ENCODE results near the gene MYBPHL.

Gene MYBPHL

GRCh38 chr1:109281680-109282496, 24.9 kb downstream of the MYBPHL start:
- no peak for DNase-seq (ENCODE audit: low read depth in 2 of 2)

- no peak for DNase-seq (ENCODE audit: low read depth in 2 of 2)
Measured at GRCh38 chr1:109280862-109281261, 25.9 kb downstream of the MYBPHL start.

- DNase-seq (ENCODE audit: low read depth in 2 of 2): no peak
Measured at GRCh38 chr1:109279615-109280278, 27.1 kb downstream of the MYBPHL start.

- DNase-seq (ENCODE audit: low read depth in 2 of 2): peak; percentile 61 to 63
Measured at GRCh38 chr1:109277434-109278204, 29.2 kb downstream of the MYBPHL start.

GRCh38 chr1:109275706-109276345, 31.0 kb downstream of the MYBPHL start:
- DNase-seq (ENCODE audit: low read depth in 2 of 2): no peak

GRCh38 chr1:109274533-109275476, 32.0 kb downstream of the MYBPHL start:
- no peak for DNase-seq (ENCODE audit: low read depth in 2 of 2)

GRCh38 chr1:109273570-109274288, 33.1 kb downstream of the MYBPHL start:
- no peak for DNase-seq (ENCODE audit: low read depth in 2 of 2)

- DNase-seq (ENCODE audit: low read depth in 2 of 2): no peak
Measured at GRCh38 chr1:109272831-109273547, 33.8 kb downstream of the MYBPHL start.

GRCh38 chr1:109272021-109272799, 34.6 kb downstream of the MYBPHL start:
- DNase-seq (ENCODE audit: low read depth in 2 of 2): no peak

- no peak for DNase-seq (ENCODE audit: low read depth in 2 of 2)
Measured at GRCh38 chr1:109271458-109271857, 35.4 kb downstream of the MYBPHL start.

- no peak for DNase-seq (ENCODE audit: low read depth in 2 of 2)
Measured at GRCh38 chr1:109270623-109271317, 36.0 kb downstream of the MYBPHL start.

GRCh38 chr1:109269981-109270622, 36.7 kb downstream of the MYBPHL start:
- DNase-seq (ENCODE audit: low read depth in 2 of 2): no peak

- no peak for DNase-seq (ENCODE audit: low read depth in 2 of 2)
Measured at GRCh38 chr1:109269212-109269980, 37.4 kb downstream of the MYBPHL start.

- no peak for DNase-seq (ENCODE audit: low read depth in 2 of 2)
Measured at GRCh38 chr1:109268431-109269211, 38.2 kb downstream of the MYBPHL start.

- DNase-seq (ENCODE audit: low read depth in 2 of 2): no peak
Measured at GRCh38 chr1:109267743-109268300, 39.0 kb downstream of the MYBPHL start.

GRCh38 chr1:109266965-109267364, 39.8 kb downstream of the MYBPHL start:
- DNase-seq (ENCODE audit: low read depth in 2 of 2): no peak

All from stimulated activated CD4-positive, alpha-beta T cell treated with anti-CD3 and anti-CD28 coated beads, Interleukin-4, amount 100 ng/mL, for 48 hours (primary cell).